Measurements from ENCODE around the gene ARMC7. TPM values are rescaled to one million over a fixed set of nuclear protein-coding genes. Genes with fewer than 3 reads are reported as not detected.

The ARMC7 gene
- polyA plus RNA-seq, 1 donor (not counting 4 experiments of a cell fraction or from before 2014, with no cell fraction given) = 4.2 TPM

GRCh38 chr17:75151930-75152329, 42.2 kb downstream of the ARMC7 start:
- Histone ChIP-seq H4K20me1 (ENCODE audit: control insufficient read depth, extremely low read depth, insufficient read depth, low read length) (peaks cover 13% of the 10 kb centered on the region), H3K36me3 (ENCODE audit: control insufficient read depth in 2 of 2, extremely low read depth in 1 of 2, insufficient read depth in 2 of 2, low read length in 2 of 2) (peaks cover 10 to 16% of the 10 kb centered on the region in 2 experiments), H3K79me2 (ENCODE audit: control insufficient read depth, insufficient read depth, low read length) (peaks cover 69% of the 10 kb centered on the region), H3K9ac (ENCODE audit: control insufficient read depth, extremely low read depth, insufficient read depth, low read length) (peak overlapping the region; percentile 2), H3K4me1 (ENCODE audit: control insufficient read depth, extremely low read depth, insufficient read depth, low read length) (peaks cover 25% of the 10 kb centered on the region), H3K27ac (ENCODE audit: control insufficient read depth, insufficient read depth, low read length) (no peak overlapping the region), H3K4me3 (ENCODE audit: control insufficient read depth in 2 of 3, extremely low read depth in 1 of 3, insufficient read depth in 2 of 3, low read depth in 1 of 3, low read length in 3 of 3) (peak overlapping the region in 1 of 3 experiments; percentile 84), H2AFZ (ENCODE audit: control insufficient read depth, low read length) (no peak overlapping the region), H3K4me2 (ENCODE audit: control insufficient read depth, extremely low read depth, insufficient read depth, low read depth, low read length) (peak overlapping the region; percentile 100), H3K27me3 (ENCODE audit: control insufficient read depth, extremely low read depth, insufficient read depth, low read length) (no peaks in the 10 kb centered on the region), H3K9me3 (ENCODE audit: control insufficient read depth, low read depth, low read length) (no peaks in the 10 kb centered on the region), H3K9me1 (ENCODE audit: control insufficient read depth, extremely low read depth, insufficient read depth, low read length) (peaks cover 4% of the 10 kb centered on the region)
- TF ChIP-seq EZH2 (IDR thresholded peaks at IDR 0.05; ENCODE audit: low read length) (no peak), CTCF (optimal IDR thresholded peaks at IDR 0.05 in 1 of 3, IDR thresholded peaks at IDR 0.05 in 1 of 3, conservative IDR thresholded peaks at IDR 0.05 in 1 of 3; ENCODE audit: extremely low read depth in 1 of 3, insufficient read depth in 2 of 3, low read length in 3 of 3) (no peak)
- FAIRE-seq (no peak), DNase-seq (ENCODE audit: low read depth, low spot score) (no peak)
- dilution Hi-C loops (cut with MboI; ENCODE audit: extremely low pct_ligation_motif_present, low sequenced_read_pairs) = no loop called here

- FAIRE-seq (no peak), DNase-seq (ENCODE audit: low read depth, low spot score) (no peak)
- H3K9ac ChIP-seq (ENCODE audit: control insufficient read depth, extremely low read depth, insufficient read depth, low read length) = peak overlapping the region; percentile 92
- no peaks in the 10 kb centered on the region for H3K27me3 ChIP-seq (ENCODE audit: control insufficient read depth, extremely low read depth, insufficient read depth, low read length)
- peak overlapping the region; percentile 100 for H3K4me2 ChIP-seq (ENCODE audit: control insufficient read depth, extremely low read depth, insufficient read depth, low read depth, low read length)
- H3K9me1 ChIP-seq (ENCODE audit: control insufficient read depth, extremely low read depth, insufficient read depth, low read length) = peaks cover 4% of the 10 kb centered on the region
- H4K20me1 ChIP-seq (ENCODE audit: control insufficient read depth, extremely low read depth, insufficient read depth, low read length) = peaks cover 13% of the 10 kb centered on the region
- H3K9me3 ChIP-seq (ENCODE audit: control insufficient read depth, low read depth, low read length) = no peaks in the 10 kb centered on the region
- peaks cover 25% of the 10 kb centered on the region for H3K4me1 ChIP-seq (ENCODE audit: control insufficient read depth, extremely low read depth, insufficient read depth, low read length)
- no peak for TF ChIP-seq EZH2 (IDR thresholded peaks at IDR 0.05; ENCODE audit: low read length)
- TF ChIP-seq CTCF (optimal IDR thresholded peaks at IDR 0.05 in 1 of 3, IDR thresholded peaks at IDR 0.05 in 1 of 3, conservative IDR thresholded peaks at IDR 0.05 in 1 of 3; ENCODE audit: extremely low read depth in 1 of 3, insufficient read depth in 2 of 3, low read length in 3 of 3) = no peak
- peak overlapping the region; percentile 73 for H3K27ac ChIP-seq (ENCODE audit: control insufficient read depth, insufficient read depth, low read length)
- peak overlapping the region; percentile 84 to 99 (median 88) for H3K4me3 ChIP-seq (ENCODE audit: control insufficient read depth in 2 of 3, extremely low read depth in 1 of 3, insufficient read depth in 2 of 3, low read depth in 1 of 3, low read length in 3 of 3)
- no peak overlapping the region for H2AFZ ChIP-seq (ENCODE audit: control insufficient read depth, low read length)
- dilution Hi-C loops (cut with MboI; ENCODE audit: extremely low pct_ligation_motif_present, low sequenced_read_pairs) = no loop called here
- peaks cover 66% of the 10 kb centered on the region for H3K79me2 ChIP-seq (ENCODE audit: control insufficient read depth, insufficient read depth, low read length)
- H3K36me3 ChIP-seq (ENCODE audit: control insufficient read depth in 2 of 2, extremely low read depth in 1 of 2, insufficient read depth in 2 of 2, low read length in 2 of 2) = peaks cover 5 to 13% of the 10 kb centered on the region in 2 experiments
These were observed 42.8 kb downstream of the ARMC7 start for GRCh38 chr17:75152523-75152921.
